Fibroblast of lung (primary cell): Measurements from ENCODE around the gene IL20RA.

Source experiments
- CTCF ChIP-seq, 2 donors: IDR thresholded peaks in 1 of 2; conservative IDR thresholded peaks in 1 of 2; 1 replicate in 1 of 2; 2 replicates in 1 of 2; pipeline ENCODE4 v1.5.1; 2011 to 2012; ENCODE audit warnings: low read length in 2 of 2, control low read depth in 1 of 2, inconsistent platforms in 1 of 2, low read depth in 1 of 2, mild to moderate bottlenecking in 1 of 2
- EZH2 ChIP-seq: IDR thresholded peaks from 2 replicates; pipeline ENCODE4 v1.5.1; 2012; ENCODE audit warnings: low read length, control low read depth, mild to moderate bottlenecking; ENCODE audit errors: missing control alignments

- TF ChIP-seq CTCF (conservative IDR thresholded peaks at IDR 0.05 in 1 of 2, IDR thresholded peaks at IDR 0.05 in 1 of 2; ENCODE audit: low read depth in 1 of 2, low read length in 2 of 2) (no peak), EZH2 (no peak)
Observed at GRCh38 chr6:137087902-137088301, 43.1 kb upstream of the IL20RA start.
